ENCODE data around the gene ARHGAP24. TPM values are rescaled to one million over a fixed set of nuclear protein-coding genes. Genes with fewer than 3 reads are reported as not detected.

ARHGAP24 gene
- total RNA-seq, 1 experiment from 2014 or later: 1.3 TPM

- CTCF ChIA-PET: interaction anchor here (1.3 kb wide), 1 partner anchor 165 kb away, joined by 5 read pairs; no protein-coding TSS in a partner anchor
- BruUV-seq (replicated peaks): no TSS peak
- no peaks in the 10 kb centered on the region for H3K9me3 ChIP-seq (ENCODE audit: control insufficient read depth in 1 of 2, insufficient read depth in 1 of 2, low read depth in 1 of 2, low read length in 2 of 2)
- no peak overlapping the region for H2AFZ ChIP-seq (ENCODE audit: low read depth, low read length, poor library complexity, severe bottlenecking)
- DNase-seq (ENCODE audit: low read depth, low spot score) (no peak), ATAC-seq (no peak)
- H3K27ac ChIP-seq (ENCODE audit: low read depth, low read length): no peak overlapping the region
- POLR2A ChIA-PET: no interaction called here
- intact Hi-C loops (cut with micrococcal nuclease): no loop called here
- no peaks in the 10 kb centered on the region for H3K9me2 ChIP-seq (ENCODE audit: insufficient read depth)
- H3K9ac ChIP-seq (ENCODE audit: low read length): no peak overlapping the region
- H4K20me1 ChIP-seq (ENCODE audit: insufficient read depth): no peaks in the 10 kb centered on the region
- no peaks in the 10 kb centered on the region for H3K79me2 ChIP-seq (ENCODE audit: insufficient read depth, low read length)
- RAD21 ChIA-PET (ENCODE audit: low non-redundant PET in 1 of 2, low total read pairs in 2 of 2, uncharacterized antibody in 2 of 2, unreplicated experiment in 2 of 2): no interaction called here
- no peak overlapping the region for H3K4me3 ChIP-seq (replicated peaks in 1 of 2; ENCODE audit: low read depth in 1 of 2, low read length in 2 of 2)
- no peaks in the 10 kb centered on the region for H3K36me3 ChIP-seq (ENCODE audit: control insufficient read depth in 1 of 2, insufficient read depth in 2 of 2, low read length in 2 of 2)
- no peaks in the 10 kb centered on the region for H3K4me1 ChIP-seq (ENCODE audit: control insufficient read depth in 1 of 2, insufficient read depth in 2 of 2, low read length in 2 of 2)
- TF ChIP-seq ZFX (IDR thresholded peaks at IDR 0.05) (no peak), ELF1 (IDR thresholded peaks at IDR 0.05; ENCODE audit: borderline replicate concordance, low read depth) (no peak)
- TF ChIP-seq, protein P1, sequence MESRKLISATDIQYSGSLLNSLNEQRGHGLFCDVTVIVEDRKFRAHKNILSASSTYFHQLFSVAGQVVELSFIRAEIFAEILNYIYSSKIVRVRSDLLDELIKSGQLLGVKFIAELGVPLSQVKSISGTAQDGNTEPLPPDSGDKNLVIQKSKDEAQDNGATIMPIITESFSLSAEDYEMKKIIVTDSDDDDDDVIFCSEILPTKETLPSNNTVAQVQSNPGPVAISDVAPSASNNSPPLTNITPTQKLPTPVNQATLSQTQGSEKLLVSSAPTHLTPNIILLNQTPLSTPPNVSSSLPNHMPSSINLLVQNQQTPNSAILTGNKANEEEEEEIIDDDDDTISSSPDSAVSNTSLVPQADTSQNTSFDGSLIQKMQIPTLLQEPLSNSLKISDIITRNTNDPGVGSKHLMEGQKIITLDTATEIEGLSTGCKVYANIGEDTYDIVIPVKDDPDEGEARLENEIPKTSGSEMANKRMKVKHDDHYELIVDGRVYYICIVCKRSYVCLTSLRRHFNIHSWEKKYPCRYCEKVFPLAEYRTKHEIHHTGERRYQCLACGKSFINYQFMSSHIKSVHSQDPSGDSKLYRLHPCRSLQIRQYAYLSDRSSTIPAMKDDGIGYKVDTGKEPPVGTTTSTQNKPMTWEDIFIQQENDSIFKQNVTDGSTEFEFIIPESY (IDR thresholded peaks at IDR 0.05; ENCODE audit: extremely low read depth, insufficient replicate concordance, low read length): no peak
- no peak overlapping the region for H3K4me2 ChIP-seq (ENCODE audit: low read length)
- H3K27me3 ChIP-seq (ENCODE audit: insufficient read depth, low read length): no peaks in the 10 kb centered on the region
Observed at GRCh38 chr4:85961887-85962286, 486.9 kb downstream of the ARHGAP24 start.

- ATAC-seq (no peak), DNase-seq (ENCODE audit: low read depth, low spot score) (no peak)
- H3K36me3 ChIP-seq (ENCODE audit: control insufficient read depth in 1 of 2, insufficient read depth in 2 of 2, low read length in 2 of 2): no peaks in the 10 kb centered on the region
- no peaks in the 10 kb centered on the region for H3K79me2 ChIP-seq (ENCODE audit: insufficient read depth, low read length)
- no peak overlapping the region for H3K4me3 ChIP-seq (replicated peaks in 1 of 2; ENCODE audit: low read depth in 1 of 2, low read length in 2 of 2)
- intact Hi-C loops (cut with micrococcal nuclease): no loop called here
- no peaks in the 10 kb centered on the region for H3K4me1 ChIP-seq (ENCODE audit: control insufficient read depth in 1 of 2, insufficient read depth in 2 of 2, low read length in 2 of 2)
- H3K9ac ChIP-seq (ENCODE audit: low read length): no peak overlapping the region
- ChIA-PET CTCF (interaction anchor here (1.3 kb wide), 1 partner anchor 167 kb away, joined by 5 read pairs; no protein-coding TSS in a partner anchor), POLR2A (no interaction called here), RAD21 (ENCODE audit: low non-redundant PET in 1 of 2, low total read pairs in 2 of 2, uncharacterized antibody in 2 of 2, unreplicated experiment in 2 of 2) (no interaction called here)
- no peak overlapping the region for H3K27ac ChIP-seq (ENCODE audit: low read depth, low read length)
- H3K9me3 ChIP-seq (ENCODE audit: control insufficient read depth in 1 of 2, insufficient read depth in 1 of 2, low read depth in 1 of 2, low read length in 2 of 2): no peaks in the 10 kb centered on the region
- H3K4me2 ChIP-seq (ENCODE audit: low read length): no peak overlapping the region
- no TSS peak for BruUV-seq (replicated peaks)
- H3K9me2 ChIP-seq (ENCODE audit: insufficient read depth): no peaks in the 10 kb centered on the region
- no peak overlapping the region for H2AFZ ChIP-seq (ENCODE audit: low read depth, low read length, poor library complexity, severe bottlenecking)
- H3K27me3 ChIP-seq (ENCODE audit: insufficient read depth, low read length): no peaks in the 10 kb centered on the region
- H4K20me1 ChIP-seq (ENCODE audit: insufficient read depth): no peaks in the 10 kb centered on the region
- TF ChIP-seq EZH2phosphoT487 (IDR thresholded peaks at IDR 0.05; ENCODE audit: borderline replicate concordance) (no peak), SIN3A (IDR thresholded peaks at IDR 0.05; ENCODE audit: low read depth) (no peak), RAD21 (IDR thresholded peaks at IDR 0.05; ENCODE audit: low read depth) (no peak), ELF1 (IDR thresholded peaks at IDR 0.05; ENCODE audit: borderline replicate concordance, low read depth) (no peak), POLR2AphosphoS5 (IDR thresholded peaks at IDR 0.05; ENCODE audit: low read depth, low read length) (no peak), ZFX (IDR thresholded peaks at IDR 0.05) (no peak)
- TF ChIP-seq, protein P1 (IDR thresholded peaks at IDR 0.05; ENCODE audit: extremely low read depth, insufficient replicate concordance, low read length): no peak
- TF ChIP-seq, protein P2, sequence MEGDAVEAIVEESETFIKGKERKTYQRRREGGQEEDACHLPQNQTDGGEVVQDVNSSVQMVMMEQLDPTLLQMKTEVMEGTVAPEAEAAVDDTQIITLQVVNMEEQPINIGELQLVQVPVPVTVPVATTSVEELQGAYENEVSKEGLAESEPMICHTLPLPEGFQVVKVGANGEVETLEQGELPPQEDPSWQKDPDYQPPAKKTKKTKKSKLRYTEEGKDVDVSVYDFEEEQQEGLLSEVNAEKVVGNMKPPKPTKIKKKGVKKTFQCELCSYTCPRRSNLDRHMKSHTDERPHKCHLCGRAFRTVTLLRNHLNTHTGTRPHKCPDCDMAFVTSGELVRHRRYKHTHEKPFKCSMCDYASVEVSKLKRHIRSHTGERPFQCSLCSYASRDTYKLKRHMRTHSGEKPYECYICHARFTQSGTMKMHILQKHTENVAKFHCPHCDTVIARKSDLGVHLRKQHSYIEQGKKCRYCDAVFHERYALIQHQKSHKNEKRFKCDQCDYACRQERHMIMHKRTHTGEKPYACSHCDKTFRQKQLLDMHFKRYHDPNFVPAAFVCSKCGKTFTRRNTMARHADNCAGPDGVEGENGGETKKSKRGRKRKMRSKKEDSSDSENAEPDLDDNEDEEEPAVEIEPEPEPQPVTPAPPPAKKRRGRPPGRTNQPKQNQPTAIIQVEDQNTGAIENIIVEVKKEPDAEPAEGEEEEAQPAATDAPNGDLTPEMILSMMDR (IDR thresholded peaks at IDR 0.05 in 2 of 3, conservative IDR thresholded peaks at IDR 0.05 in 1 of 3; ENCODE audit: borderline replicate concordance in 1 of 3, insufficient read depth in 1 of 3, low read depth in 2 of 3, low read length in 2 of 3): no peak
Observed at GRCh38 chr4:85963231-85963630, 488.3 kb downstream of the ARHGAP24 start.
